Measurements from ENCODE around the gene ARG1. TPM values are rescaled to one million over a fixed set of nuclear protein-coding genes. Genes with fewer than 3 reads are reported as not detected.
"Not testable (repeated sequence)": the region's sequence is repeated elsewhere in the genome, so short reads cannot be mapped to it uniquely, and the experiment has no call there.

ARG1 gene
- total RNA-seq, result not detected

DNA sequence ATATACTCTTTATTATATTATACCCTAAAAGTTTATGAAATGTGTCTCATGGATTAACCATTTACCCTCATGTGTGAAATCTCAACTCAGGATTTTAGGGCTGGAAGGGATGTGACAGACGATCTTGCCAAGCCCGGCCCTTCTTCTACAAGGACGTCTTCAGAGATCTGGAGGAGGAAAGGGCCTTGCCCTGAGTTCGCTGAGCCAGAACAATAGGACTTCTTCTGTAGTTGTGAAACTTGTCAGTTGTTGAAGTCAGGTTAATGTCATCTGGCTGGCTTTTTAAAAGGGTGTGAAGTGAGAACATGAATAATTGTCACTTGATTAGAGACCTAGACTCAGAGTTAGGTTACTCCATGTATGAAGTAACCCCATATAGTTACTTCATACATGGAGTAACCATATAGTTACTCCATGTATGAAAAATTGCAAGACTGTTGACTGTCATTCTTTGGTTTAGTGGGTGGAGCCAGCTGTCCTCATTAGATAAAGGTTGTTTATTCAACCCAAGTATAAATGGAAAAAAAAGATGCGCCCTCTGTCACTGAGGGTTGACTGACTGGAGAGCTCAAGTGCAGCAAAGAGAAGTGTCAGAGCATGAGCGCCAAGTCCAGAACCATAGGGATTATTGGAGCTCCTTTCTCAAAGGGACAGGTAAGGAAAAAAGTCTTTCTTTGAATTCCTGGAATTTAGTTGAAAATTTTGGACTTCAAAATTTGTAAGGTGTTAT lies at the start of gene ARG1:
TSS of gene ARG1 (plus strand) at position 541 of the 730 bp plus-strand sequence. CDS start at position 598, 57 bp downstream.
- WGBS, 2 donors, result 85 to 87% methylated on average over 6 of the region's 6 CpGs
- Histone ChIP-seq H3K36me3 (peaks cover 0 to 19% (median 0%) of the 10 kb centered on the region in 3 donors), H3K4me3 (no peak within 1 kb of the TSS), H3K9me3 (no peaks in the 10 kb centered on the region), H3K27me3 (no peaks in the 10 kb centered on the region), H3K27ac (no peak within 1 kb of the TSS), H3K4me1 (peaks cover 0 to 9% (median 0%) of the 10 kb centered on the region in 4 donors)
- TF ChIP-seq, protein P1, sequence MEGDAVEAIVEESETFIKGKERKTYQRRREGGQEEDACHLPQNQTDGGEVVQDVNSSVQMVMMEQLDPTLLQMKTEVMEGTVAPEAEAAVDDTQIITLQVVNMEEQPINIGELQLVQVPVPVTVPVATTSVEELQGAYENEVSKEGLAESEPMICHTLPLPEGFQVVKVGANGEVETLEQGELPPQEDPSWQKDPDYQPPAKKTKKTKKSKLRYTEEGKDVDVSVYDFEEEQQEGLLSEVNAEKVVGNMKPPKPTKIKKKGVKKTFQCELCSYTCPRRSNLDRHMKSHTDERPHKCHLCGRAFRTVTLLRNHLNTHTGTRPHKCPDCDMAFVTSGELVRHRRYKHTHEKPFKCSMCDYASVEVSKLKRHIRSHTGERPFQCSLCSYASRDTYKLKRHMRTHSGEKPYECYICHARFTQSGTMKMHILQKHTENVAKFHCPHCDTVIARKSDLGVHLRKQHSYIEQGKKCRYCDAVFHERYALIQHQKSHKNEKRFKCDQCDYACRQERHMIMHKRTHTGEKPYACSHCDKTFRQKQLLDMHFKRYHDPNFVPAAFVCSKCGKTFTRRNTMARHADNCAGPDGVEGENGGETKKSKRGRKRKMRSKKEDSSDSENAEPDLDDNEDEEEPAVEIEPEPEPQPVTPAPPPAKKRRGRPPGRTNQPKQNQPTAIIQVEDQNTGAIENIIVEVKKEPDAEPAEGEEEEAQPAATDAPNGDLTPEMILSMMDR (IDR thresholded peaks at IDR 0.05), result no peak
- TF ChIP-seq EP300 (IDR thresholded peaks at IDR 0.05), result no peak
- no peak for TF ChIP-seq POLR2A (IDR thresholded peaks at IDR 0.05)
- DNase-seq (ENCODE audit: low spot score in 2 of 2), result no peak

DNA sequence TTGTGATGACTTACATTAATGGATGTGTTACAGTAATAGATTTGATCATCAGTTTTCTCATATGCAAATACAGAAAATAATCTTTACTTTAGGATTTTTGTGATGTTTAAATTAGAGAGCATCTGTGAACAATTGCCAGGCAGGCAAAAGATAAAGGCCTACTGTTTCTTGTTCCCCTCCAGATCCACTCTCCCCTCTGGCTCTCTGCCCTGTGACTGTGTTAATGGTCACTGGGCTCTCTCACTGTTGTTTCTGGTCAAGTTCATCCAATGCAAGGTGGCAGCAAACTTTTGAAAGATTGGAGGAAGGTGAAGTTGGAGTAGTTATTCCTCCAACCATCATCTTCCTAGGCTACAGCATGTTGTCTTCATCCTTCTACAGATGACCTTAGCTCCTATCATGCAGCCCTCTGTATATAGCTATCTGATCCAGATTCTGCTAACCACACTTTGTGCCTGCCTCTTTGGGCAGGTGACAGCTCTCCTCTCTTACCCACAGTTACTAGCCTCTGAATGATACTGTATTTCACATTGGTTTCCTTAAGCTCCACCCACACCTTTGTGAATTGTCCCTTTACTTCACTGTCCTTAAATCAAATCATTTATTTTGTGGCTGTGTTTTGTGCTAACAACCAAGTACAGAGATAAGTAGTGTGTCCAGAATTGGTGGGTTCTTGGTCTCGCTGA lies 48.9 kb upstream of the ARG1 start:
- TF ChIP-seq, protein P1 (IDR thresholded peaks at IDR 0.05), result no peak
- TF ChIP-seq POLR2A (IDR thresholded peaks at IDR 0.05), result no peak
- TF ChIP-seq EP300 (IDR thresholded peaks at IDR 0.05), result no peak
- WGBS, 2 donors, result 88 to 96% methylated on average over 1 of the region's 1 CpG
- Histone ChIP-seq H3K27ac (no peak overlapping the region), H3K4me3 (no peak overlapping the region), H3K27me3 (no peaks in the 10 kb centered on the region), H3K36me3 (no peaks in the 10 kb centered on the region), H3K9me3 (no peaks in the 10 kb centered on the region), H3K4me1 (no peaks in the 10 kb centered on the region)
- DNase-seq (ENCODE audit: low spot score in 2 of 2), result no peak

DNA sequence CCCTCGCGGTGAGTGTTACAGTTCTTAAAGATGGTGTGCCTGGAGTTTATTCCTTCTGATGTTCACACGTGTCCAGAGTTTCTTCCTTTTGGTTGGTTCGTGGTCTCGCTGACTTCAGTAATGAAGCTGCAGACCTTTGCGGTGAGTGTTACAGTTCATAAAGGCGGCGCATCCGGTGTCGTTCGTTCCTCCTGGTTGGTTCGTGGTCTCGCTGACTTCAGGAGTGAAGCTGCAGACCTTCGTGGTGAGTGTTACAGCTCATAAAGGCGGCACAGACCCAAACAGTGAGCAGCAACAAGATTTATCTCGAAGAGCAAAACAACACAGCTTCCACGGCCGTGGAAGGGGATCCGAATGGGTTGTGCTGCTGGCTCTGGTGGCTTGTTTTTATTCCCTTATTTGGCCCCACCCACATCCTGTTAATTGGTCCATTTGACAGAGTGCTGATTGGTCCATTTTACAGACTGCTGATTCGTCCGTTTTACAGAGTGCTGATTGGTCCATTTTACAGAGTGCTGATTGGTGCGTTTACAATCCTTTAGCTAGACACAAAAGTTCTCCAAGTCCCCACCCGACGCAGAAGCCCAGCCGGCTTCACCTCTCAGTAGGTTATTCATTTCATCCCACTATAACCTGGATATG lies 48.2 kb upstream of the ARG1 start:
- no peak overlapping the region for H3K4me3 ChIP-seq
- DNase-seq (ENCODE audit: low spot score in 2 of 2), result no peak
- no peak overlapping the region for H3K27ac ChIP-seq
- TF ChIP-seq, protein P1 (IDR thresholded peaks at IDR 0.05), result no peak
- TF ChIP-seq EP300 (IDR thresholded peaks at IDR 0.05), result no peak
- TF ChIP-seq POLR2A (IDR thresholded peaks at IDR 0.05), result no peak
- no peaks in the 10 kb centered on the region for H3K4me1 ChIP-seq
- H3K36me3 ChIP-seq, result no peaks in the 10 kb centered on the region
- H3K9me3 ChIP-seq, result no peaks in the 10 kb centered on the region
- no peaks in the 10 kb centered on the region for H3K27me3 ChIP-seq
- WGBS, 2 donors, result 94 to 95% methylated on average over 25 of the region's 25 CpGs

DNA sequence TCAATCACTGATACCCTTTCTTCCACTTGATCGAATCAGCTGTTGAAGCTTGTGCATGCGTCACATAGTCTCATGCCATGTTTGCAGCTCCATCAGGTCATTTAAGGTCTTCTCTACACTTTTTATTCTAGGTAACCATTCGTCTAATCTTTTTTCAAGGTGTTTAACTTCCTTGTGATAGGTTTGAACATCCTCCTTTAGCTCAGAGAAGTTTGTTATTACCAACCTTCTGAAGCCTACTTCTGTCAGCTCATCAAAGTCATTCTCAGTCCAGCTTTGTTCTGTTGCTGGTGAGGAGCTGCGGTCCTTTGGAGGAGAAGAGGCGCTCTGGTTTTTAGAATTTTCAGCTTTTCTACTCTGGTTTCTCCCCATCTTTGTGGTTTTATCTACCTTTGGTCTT lies 42.1 kb upstream of the ARG1 start:
- H3K4me3 ChIP-seq, result not testable (repeated sequence)

DNA sequence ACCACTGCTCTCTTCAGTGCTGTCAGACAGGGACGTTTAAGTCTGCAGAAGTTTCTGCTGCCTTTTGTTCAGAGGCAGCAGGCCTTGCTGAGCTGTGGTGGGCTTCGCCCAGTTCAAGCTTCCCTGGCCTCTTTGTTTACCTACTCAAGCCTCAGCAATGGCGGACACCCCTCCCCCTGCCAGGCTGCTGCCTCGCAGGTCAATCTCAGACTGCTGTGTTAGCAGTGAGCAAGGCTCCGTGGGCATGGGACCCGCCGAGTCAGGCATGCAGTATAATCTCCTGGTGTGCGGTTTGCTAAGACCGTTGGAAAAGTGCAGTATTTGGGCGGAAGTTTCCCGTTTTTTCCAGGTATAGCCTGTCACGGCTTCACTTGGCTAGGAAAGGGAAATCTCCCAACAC lies 41.3 kb upstream of the ARG1 start:
- H3K27ac ChIP-seq; H3K9me3 ChIP-seq; H3K4me1 ChIP-seq; H3K36me3 ChIP-seq; DNase-seq (ENCODE audit: low spot score in 2 of 2); H3K4me3 ChIP-seq; H3K27me3 ChIP-seq: not testable (repeated sequence)
- 83 to 88% methylated on average over 12 of the region's 12 CpGs for WGBS, 2 donors

More for the DNA sequence above, 42.1 kb upstream of the ARG1 start:
- H3K36me3 ChIP-seq; H3K4me1 ChIP-seq; H3K9me3 ChIP-seq; H3K27ac ChIP-seq; DNase-seq (ENCODE audit: low spot score in 2 of 2); H3K27me3 ChIP-seq: not testable (repeated sequence)
- 94 to 96% methylated on average over 5 of the region's 5 CpGs for WGBS, 2 donors

DNA sequence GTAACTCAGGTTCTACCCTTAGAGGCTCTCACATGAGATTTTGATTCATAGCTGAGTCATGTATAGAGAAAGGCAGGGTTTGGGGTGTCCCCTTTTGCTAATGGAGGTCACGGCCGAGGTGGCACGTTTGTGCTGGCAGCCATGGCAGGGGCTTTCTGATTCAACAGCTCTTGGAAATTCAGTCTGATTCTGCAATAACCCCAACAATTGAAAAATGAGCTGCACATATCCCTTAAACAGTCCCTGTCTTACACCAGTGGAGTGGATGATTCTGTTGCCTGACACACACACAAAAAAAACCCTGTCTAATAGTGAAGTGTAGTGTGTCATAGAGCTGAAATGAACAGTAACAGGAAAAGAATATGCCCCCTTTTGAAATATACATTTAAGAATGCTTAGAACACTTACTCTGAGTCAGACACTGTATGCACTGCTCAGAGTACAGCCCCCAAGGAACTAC lies 40.4 kb upstream of the ARG1 start:
- Histone ChIP-seq H3K9me3 (no peaks in the 10 kb centered on the region), H3K27ac (no peak overlapping the region), H3K4me1 (no peaks in the 10 kb centered on the region), H3K27me3 (no peaks in the 10 kb centered on the region), H3K4me3 (no peak overlapping the region), H3K36me3 (no peaks in the 10 kb centered on the region)
- TF ChIP-seq POLR2A (IDR thresholded peaks at IDR 0.05), result no peak
- no peak for TF ChIP-seq EP300 (IDR thresholded peaks at IDR 0.05)
- TF ChIP-seq, protein P1 (IDR thresholded peaks at IDR 0.05), result no peak
- no peak for DNase-seq (ENCODE audit: low spot score in 2 of 2)
- 71 to 74% methylated on average over 3 of the region's 3 CpGs for WGBS, 2 donors

DNA sequence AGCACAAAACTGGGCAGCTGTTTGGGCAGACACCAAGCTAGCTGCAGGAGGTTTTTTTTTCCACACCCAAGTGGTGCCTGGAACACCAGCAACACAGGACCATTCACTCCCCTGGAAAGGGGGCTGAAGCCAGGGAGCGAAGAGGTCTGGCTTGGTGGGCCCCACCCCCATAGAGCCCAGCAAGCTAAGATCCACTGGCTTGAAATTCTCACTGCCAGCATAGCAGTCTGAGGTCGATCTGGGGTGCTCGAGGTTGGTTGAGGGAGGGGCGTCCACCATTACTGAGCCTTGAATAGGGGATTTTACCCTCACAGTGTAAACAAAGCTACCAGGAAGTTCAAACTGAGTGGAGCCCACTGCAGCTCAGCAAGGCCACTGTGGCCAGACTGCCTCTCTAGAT lies 34.4 kb upstream of the ARG1 start:
- 72 to 80% methylated on average over 4 of the region's 4 CpGs for WGBS, 2 donors

More for the DNA sequence above, 34.4 kb upstream of the ARG1 start:
- not testable (repeated sequence) for DNase-seq (ENCODE audit: low spot score in 2 of 2); H3K4me1 ChIP-seq; H3K27me3 ChIP-seq; H3K36me3 ChIP-seq; H3K27ac ChIP-seq; H3K9me3 ChIP-seq; H3K4me3 ChIP-seq

Data from tibial nerve (tissue), 4 donors.